Hypothalamus (tissue), 51 donors: ENCODE results near the gene UNC79.

Experiments used
- DNase-seq, 51 donors: peaks; one replicate each; lab custom pipeline; 2025; lab: John Stamatoyannopoulos, UW

UNC79 gene

DNA sequence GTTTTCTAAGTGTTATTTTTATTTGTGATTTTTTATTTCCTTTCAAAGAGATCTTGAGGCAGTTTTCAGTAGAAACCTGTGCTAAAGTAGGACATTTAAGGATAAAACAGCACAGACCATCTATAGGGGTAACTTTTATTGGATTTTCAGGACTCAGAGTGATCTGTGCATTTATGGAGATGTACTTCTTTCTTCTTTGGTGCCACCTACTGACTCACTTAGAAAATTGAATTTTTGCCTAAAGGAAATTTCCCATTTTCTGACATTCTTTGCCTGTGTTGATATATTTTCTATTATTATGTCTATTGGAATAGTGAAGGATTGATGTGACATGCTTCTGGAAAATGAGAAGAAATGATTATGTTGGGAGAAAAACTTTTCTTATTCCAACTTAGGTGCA, 113.0 kb downstream of the UNC79 start:
- no peak for DNase-seq

DNA sequence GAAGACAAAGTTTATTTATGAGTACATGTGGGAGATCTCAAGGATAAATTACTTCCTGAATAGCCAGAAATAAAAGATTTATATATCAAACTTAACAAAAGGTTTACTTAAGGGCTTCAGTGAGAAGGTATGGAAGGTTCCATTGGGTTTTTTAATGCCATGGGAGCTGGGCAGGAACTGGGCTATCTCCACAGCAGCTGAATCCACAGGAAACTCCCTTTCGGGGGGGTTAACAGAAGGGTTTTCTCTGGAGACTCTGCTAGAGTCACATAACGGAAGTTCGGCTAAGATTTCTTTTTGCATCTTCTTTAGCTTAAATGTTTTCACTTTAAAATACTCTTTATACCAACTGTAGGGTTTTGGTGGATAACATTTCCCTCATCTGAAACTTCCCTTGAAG, 113.5 kb downstream of the UNC79 start:
- DNase-seq = no peak

DNA sequence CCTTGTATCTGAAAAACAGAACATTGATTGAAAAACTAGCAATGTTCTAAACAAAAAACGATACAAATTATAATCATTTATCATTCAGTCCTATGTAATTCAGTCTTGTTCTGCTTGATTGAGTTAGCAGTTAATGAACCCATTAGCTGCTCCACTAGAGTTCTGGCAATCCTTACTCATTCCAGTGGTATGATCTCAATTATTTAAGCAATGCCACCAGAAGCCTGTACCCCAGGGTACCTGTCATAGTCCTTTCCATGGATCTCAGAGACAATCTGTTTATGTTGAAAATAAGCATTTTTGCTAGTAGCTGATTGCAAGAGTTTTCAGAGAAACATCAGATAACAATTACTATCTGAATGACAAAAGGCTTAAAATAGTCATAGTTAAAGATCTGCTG, 115.9 kb downstream of the UNC79 start:
- no peak for DNase-seq

DNA sequence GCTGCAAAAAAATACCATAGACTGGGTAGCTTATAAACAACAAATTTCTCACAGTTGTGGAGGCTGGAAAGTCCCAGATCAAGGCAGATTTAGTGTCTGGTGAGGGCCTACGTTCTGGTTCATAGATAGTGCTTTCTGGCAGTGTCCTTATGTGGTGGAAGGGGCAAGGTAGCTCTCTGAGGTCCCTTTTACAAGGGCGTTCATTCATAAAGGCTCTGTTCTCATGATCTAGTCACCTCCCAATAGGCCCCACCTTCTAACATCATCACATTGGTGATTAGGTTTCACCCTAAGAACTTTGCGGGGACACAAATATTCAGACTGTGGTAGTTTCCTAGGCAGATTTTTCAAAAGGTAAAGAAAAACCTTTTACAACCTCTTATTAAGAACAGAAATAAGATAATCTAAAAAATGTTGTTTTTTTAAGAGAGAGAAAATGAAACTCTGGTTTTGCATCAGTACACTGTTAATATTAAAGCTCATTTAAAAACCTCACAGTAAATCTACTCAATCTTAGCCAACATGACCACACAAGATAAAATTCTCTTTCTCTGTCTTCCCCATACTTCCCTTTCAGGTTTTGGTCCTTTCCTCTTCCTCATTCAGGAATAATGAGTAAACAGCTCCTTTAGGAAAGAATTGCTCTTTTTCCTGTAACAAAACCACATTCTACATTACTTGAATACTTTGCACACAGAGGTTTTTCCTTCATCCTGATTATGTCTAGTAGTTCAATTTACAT, 117.5 kb downstream of the UNC79 start:
- no peak for DNase-seq

DNA sequence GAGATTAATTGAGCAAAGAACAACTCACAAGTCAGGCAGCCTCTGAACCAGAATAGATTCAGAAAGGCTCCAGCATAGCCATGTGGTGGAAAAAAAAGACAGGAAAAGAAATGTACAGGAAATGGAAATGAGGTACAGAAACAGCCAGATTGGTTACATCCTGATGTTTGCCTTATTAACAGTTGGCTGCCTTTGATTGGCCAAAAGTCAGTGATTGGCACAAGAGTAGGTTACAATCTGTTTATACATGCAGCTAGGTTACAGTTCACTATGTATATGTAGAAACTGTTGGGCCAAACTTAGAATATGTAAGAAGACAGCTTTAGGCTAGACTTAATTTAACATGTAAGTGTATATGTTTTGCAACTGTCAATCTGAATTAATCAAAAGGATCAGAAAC, 118.9 kb downstream of the UNC79 start:
- DNase-seq = no peak

DNA sequence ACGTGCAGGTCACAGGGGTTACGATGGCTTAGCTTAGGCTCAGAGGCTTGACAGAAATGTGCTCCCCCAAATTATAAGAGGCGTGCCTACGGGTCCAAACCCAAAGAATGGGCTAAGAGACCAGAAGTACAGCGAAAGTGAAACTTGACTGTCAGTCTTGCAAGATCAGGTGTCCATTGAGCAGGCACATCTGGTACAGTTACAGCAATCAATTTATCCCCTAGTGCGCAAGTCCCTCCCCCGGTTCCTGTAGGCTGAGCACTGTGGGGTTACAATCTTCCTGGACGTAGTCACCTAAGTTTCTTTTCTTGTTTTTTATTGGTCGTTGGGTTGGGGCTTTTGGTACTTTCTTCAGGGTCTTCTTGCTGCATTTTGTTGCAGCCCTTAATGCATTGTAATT, 134.2 kb downstream of the UNC79 start:
- no peak for DNase-seq

DNA sequence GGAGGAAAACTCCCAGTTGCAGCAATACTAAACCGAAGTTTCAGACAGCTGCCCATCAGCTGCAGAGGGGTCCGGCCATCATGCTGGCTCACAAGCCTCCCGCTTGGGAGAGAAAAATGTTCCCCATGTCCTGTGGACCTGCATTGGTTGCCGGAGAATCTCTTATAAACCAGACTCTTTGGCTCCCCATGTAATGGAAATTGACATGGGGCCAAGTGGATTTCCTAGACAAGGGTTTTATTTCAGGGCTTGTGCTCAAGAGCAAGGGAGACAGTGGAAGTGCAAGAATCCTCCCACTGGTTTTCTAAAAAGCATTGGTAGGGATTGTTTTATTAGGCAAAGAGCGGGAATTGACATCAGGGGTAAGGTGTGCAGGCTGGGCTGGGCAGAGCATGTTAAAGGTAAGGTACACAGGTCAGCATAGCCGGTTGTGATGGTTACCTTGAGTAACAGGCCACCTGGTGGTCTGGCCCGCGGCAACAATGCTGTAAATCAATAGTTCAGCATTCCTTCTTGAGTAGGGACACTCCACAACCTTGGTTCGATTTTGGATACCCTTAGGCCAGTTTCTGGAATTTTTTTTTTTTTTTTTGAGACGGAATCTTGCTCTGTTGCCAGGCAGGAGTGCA, 135.4 kb downstream of the UNC79 start:
- DNase-seq = no peak

DNA sequence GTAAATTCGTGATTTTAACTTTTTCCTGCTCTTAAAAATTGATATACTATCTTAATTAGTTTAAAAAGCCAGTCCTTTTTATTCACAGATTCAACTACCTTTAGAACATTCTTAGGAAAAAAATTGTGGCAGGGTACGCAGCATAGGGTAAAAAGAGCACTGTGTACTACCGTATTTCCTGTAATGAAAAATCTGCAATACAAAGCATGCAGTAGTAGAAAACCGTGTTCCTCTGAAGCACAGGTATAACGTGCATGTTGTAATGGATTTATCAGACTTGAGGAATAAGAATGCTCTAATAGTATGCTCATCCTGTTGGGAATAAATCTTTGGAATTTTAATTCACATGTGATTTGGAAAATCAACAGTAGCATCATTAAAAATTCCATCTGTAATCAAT, 140.5 kb downstream of the UNC79 start:
- no peak for DNase-seq

DNA sequence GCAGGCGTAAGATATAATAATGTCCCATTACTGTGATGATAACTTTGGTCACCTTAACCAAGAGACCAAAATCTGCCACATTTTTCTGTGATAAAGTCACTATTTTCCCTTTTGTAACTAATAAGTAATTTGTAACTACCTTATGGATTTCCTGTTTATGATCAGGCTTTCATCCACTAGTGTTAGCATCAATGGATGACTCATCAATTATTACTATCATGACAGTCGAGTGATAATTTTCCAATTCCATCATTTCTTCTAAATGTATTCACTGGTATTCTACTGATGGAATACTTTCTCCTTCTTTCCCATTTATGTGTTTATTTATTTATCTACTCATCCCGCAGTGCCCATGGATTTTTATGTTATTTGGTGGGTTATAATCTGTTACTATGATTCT, 148.4 kb downstream of the UNC79 start:
- DNase-seq = no peak

DNA sequence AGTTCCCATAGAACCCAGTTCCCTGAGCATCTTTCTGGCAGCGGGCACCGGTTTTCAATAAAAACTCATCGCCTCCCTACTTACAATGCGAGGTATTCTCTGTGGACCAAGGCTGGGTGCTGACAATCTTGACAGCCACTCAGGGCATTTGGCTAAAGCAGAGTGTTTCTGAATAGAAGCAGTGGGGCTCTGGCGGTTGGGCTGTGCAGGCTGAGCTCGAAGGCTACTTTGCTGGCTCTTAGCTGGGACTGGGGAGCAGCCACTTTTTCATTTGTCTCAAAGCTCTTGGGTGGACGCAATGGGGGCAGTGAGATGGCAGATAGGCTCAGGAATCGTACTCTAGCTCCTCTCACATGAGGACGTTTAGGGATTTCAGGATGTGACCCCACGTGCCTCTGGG, 151.8 kb downstream of the UNC79 start:
- DNase-seq = peak in 1 of 51 donors; percentile 6

DNA sequence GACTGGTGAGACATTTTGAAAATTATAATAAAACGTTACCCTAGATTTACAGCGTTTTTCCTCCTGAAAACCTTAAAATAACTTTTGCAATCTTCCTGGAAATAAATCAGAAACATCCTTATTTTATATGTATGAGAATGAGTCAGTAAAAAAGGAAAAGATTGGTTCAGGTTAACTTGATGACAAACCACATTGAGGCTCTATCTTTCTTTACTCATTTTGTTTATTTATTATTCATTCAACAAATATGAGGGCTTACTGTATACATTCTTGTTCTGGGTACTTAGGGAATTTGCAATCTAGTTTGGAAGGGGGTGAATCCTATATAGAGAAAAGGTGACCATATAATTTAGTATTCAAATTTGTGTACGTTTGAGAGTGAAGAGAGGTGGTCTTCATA, 156.6 kb downstream of the UNC79 start:
- no peak for DNase-seq

DNA sequence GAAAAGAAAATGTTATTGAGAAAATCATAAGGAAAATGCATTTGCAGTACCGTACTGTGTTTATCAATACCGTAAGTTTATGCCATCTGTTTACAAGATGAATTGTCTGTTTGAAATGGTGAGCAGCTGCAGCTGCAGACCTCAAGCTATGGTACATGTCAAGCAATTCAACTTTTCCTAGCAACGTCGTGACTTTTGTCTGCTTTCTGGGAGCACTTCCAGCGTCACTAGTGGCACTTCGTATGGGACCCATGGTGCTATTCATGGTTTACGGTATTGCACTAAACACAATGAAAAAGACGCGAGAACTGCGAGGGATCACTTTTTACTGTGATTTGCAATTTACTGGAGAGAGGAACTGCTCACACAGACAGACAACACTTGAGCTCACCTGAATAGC, 160.8 kb downstream of the UNC79 start:
- no peak for DNase-seq

DNA sequence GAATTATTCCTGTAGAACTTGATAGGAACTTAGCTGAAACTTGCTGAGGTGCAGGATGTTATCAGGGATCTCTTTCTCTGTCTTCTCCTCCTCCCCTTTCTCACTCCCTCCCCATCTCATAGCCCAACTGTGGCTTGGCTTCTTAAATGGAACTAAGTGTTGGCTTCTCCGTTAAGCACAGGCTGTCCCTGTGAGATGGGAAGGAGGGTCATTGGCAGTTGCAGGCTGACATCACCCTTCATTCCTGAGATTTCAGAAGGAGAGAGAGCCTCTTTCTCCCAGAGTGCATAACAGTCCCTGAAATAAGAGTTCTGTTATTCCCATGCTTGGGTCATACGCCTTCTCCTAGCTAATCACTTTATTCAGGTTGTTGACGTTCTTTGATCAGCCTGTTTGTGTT, 162.0 kb downstream of the UNC79 start:
- DNase-seq = no peak

DNA sequence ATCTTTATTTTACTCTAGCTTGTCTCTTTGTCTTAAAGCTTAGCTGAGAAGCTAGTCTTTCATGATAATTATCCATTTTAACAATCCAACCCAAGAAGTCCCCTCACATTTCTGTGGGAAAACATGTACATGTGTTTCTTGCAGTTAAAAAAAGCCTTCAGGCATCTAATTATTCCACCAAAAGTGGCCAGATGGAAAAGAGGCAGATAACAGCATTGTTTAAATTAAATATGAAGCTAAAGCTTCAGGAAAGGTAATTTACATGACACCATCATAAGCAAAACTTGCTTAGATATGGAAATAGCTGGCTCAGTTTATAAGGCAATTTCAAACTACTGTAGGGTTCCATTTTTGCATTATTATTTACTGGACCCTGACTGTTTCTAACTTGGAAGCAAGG, 175.4 kb downstream of the UNC79 start:
- no peak for DNase-seq

DNA sequence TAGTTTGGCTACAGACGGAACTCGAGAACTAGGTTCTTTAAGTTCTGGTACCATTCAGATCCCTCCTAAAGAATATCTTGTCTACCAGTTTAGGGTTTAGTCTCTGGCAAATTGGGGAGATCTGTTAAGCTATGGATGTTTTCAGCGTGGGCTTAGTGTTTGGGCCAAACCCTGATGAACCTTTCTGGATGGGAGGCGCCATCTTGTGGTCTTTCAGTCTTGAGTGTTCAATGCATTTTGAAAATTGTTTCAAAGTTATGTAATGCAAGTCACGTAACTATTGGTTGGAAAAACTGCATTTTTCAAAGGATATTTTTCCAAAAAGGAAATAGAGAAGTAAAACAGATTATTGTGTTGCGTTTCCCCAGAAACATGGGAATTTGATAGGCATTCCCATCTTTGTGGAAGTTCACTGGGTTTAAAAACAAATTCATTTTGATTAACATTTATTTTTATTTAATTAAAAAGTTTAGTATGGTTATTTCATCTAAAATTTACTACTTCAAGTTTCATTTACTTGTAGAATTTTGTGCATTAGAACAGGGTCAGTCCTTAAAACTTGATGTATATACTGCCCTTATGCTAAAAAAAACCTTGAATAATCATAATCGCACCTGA, 188.5 kb downstream of the UNC79 start:
- peak in 15 of 51 donors; percentile 3 to 64 (median 11) for DNase-seq

DNA sequence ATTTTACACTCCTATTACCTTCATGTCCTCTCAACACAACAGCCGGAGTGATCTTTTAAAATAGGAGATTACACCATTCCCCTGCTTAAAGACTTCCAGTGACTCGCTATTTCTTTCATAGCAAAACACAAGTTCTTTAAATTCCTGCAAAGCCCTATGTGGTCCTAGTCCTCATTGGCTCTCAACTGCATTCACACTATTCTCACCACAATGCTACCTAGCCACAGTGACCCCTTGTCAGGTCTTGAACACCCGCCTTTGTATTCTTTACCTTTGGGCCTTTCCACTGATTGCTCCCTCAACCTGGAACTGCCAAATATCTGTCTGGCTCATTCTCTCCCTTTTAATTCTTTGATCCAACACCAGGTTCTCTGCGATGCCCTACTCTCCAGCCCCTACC, 197.3 kb downstream of the UNC79 start:
- DNase-seq = no peak

DNA sequence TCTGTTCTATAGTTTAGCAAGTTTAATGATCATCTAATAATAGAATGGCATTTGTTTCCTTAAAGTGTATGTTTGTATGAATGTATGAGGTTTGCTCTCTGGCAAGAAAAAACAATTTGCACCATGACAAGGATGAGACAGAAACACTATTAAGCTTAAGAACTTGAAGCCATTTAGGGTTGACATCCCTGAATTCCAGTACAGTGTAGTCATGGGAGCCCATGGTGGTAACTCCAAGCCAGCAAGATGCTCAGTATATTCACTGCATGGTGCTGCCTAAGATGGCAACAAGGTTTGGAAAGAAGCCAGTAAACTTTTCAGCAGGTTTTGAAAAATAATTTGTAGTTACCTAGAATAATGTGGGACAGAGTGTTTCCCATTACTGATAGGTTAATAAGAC, 198.9 kb downstream of the UNC79 start:
- DNase-seq = no peak

DNA sequence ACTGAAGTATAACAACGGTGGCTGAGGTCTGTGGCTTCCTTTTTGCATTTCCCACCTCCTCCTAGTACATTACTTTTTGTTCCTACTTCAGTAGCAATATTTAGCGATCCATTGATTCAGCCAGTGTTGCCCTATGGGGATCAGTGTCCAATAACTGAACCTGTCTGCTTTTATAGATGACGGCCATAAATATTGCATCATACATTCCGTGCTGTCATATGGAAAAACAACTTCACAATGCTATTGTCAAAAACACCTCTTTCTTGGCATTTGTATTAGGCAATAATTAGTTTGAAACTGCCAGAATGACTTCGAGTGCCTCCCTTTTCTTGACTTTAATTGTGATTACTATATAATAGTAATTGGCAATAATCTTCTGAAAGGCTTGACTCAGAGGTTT, 208.1 kb downstream of the UNC79 start:
- DNase-seq = no peak

DNA sequence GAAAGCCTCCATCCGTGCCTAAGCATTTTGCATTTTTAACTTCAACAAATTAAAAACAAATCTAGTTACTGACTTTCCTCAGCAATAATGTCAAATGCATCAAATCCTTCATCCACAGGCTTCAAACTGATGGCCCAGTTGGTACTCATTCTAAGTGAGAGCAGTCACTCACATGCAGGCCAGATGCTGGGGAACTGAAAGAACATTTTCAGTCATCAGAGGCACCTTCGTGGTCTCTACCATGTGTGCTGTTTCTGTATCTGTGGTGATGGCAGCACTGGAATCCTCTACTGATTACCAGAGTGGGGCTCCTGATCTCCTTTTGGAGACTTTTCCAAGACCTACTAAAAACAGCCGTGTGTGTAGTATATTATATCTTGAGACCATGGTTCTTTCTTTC, 212.4 kb downstream of the UNC79 start:
- DNase-seq = no peak

DNA sequence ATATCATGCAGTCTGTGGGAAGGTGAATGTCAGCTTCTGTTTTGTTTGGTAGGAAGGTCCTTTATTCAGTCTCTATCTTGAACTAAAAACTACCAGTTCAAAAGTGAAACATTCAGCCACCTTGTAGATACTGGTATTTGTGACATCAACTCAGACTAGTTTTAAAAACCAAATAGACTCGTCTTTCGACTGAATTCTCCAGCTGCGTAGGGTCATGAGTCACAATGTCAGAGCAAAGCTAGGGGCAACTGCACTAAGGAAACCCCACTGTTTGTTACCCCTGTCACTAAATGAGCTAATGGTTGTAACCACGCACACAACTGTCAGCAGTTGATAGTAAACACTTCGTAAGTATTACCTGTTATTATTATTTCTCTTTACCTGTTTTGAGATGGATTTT, 212.9 kb downstream of the UNC79 start:
- DNase-seq = no peak

DNA sequence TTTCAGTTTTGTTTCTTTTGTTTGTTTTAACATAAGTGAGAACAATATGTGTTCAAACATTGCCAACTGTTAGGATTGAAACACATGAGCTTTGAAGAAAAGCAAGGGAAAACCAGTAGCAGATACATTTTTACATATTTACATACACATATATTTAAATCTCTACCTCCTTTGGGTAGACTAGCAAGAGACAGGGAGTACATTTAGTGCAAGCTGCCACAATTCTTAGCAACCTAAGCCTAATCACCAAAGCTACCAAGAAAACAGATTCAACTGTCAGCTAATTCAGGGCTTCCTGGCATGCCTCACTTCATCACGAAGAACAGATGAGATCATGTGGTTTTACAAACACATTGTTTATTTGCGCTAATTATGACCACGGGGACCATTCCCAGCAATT, 214.5 kb downstream of the UNC79 start:
- no peak for DNase-seq

DNA sequence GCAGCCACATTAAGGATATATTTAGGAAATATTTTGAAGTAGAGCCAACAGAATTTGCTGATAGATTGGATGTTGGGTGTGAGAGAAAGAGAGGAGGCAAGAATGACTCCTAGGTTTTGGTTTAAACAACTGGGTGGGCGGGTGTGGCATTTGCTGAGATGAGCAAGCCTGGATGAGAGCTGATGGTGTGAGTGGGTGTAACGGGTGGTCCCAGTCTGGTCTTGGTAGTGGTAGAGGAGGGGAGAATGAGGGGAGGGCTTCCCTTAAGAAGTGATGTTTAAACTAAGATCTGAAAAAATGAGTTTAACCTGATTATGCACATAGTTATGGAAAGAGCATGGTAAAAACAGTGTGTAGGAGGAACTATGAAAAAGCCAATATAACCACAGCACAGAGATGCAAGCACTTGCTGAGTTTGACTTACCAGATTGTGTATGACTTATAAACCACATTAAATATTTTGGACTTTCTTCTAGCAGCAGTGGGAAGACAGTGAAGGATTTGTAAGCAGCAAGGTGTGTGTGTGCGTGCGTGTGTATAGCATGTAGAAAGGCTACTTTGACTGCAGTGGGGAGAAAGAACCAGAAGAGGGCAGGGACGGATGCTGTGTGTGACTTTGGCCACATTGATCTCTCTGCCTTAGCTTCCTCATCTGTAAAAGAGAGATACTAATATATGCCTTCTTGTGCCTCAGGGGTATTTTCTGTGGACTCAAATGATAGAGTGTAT, 217.9 kb downstream of the UNC79 start:
- peak in 2 of 51 donors; percentile 21 to 36 for DNase-seq
